Keratinocyte (primary cell): ENCODE measurements around the gene CAPZB. TPM values are rescaled to one million over a fixed set of nuclear protein-coding genes. Genes with fewer than 3 reads are reported as not detected.

ENCODE experiments used
- DNase-seq: peaks from one replicate; pipeline ENCODE4 v3.0.0-alpha.2; 2011; ENCODE audit warnings: low read depth, missing footprints, low spot score
- FAIRE-seq: peaks from 2 replicates; lab custom pipeline; 2011; peaks lifted over from hg19 to GRCh38; lab: Jason Lieb, UNC
- H2AFZ ChIP-seq: 2 replicates; pipeline ENCODE4 v1.6.0; 2012; ENCODE audit warnings: low read length, control low read depth, inconsistent platforms; ENCODE audit not compliant: control insufficient read depth
- H3K27ac ChIP-seq: 2 replicates; pipeline ENCODE4 v1.5.1; 2011; ENCODE audit warnings: low read length; ENCODE audit not compliant: control insufficient read depth, insufficient read depth
- H3K27me3 ChIP-seq: 3 replicates; pipeline ENCODE4 v1.6.0; 2011; ENCODE audit warnings: low read length; ENCODE audit not compliant: control insufficient read depth, insufficient read depth; ENCODE audit errors: extremely low read depth
- H3K36me3 ChIP-seq, 2 experiments: 2 replicates in 1 of 2; 3 replicates in 1 of 2; pipeline ENCODE4 v1.5.1; 2011; ENCODE audit warnings: low read length in 2 of 2, mild to moderate bottlenecking in 1 of 2; ENCODE audit not compliant: control insufficient read depth in 2 of 2, insufficient read depth in 2 of 2; ENCODE audit errors: extremely low read depth in 1 of 2
- H3K4me1 ChIP-seq: 3 replicates; pipeline ENCODE4 v1.5.1; 2011; ENCODE audit warnings: low read length; ENCODE audit not compliant: control insufficient read depth, insufficient read depth; ENCODE audit errors: extremely low read depth
- H3K4me2 ChIP-seq: 3 replicates; pipeline ENCODE4 v1.6.0; 2011; ENCODE audit warnings: low read depth, low read length; ENCODE audit not compliant: control insufficient read depth, insufficient read depth; ENCODE audit errors: extremely low read depth
- H3K4me3 ChIP-seq, 3 experiments: fragments of 200-600 bp in 1 of 3; sonication (generic) in 1 of 3; 2 replicates in 2 of 3; 3 replicates in 1 of 3; pipeline ENCODE4 v1.5.1; 2011 to 2016; ENCODE audit warnings: low read length in 3 of 3, mild to moderate bottlenecking in 3 of 3, control low read depth in 2 of 3, inconsistent platforms in 1 of 3, low read depth in 1 of 3, mixed read lengths in 1 of 3, mixed run types in 1 of 3, moderate library complexity in 1 of 3; ENCODE audit not compliant: control insufficient read depth in 2 of 3, insufficient read depth in 2 of 3; ENCODE audit errors: extremely low read depth in 1 of 3
- H3K79me2 ChIP-seq: 2 replicates; pipeline ENCODE4 v1.6.0; 2012; ENCODE audit warnings: low read length; ENCODE audit not compliant: control insufficient read depth, insufficient read depth
- H3K9ac ChIP-seq: 3 replicates; pipeline ENCODE4 v1.6.0; 2011; ENCODE audit warnings: low read length; ENCODE audit not compliant: control insufficient read depth, insufficient read depth; ENCODE audit errors: extremely low read depth
- H3K9me1 ChIP-seq: 3 replicates; pipeline ENCODE4 v1.6.0; 2011; ENCODE audit warnings: low read length; ENCODE audit not compliant: control insufficient read depth, insufficient read depth; ENCODE audit errors: extremely low read depth
- H3K9me3 ChIP-seq: 2 replicates; pipeline ENCODE4 v1.5.1; 2012; ENCODE audit warnings: low read depth, low read length; ENCODE audit not compliant: control insufficient read depth
- H4K20me1 ChIP-seq: 3 replicates; pipeline ENCODE4 v1.6.0; 2011; ENCODE audit warnings: low read length; ENCODE audit not compliant: control insufficient read depth, insufficient read depth; ENCODE audit errors: extremely low read depth
- CTCF ChIP-seq, 3 experiments: IDR thresholded peaks in 1 of 3; conservative IDR thresholded peaks in 1 of 3; optimal IDR thresholded peaks in 1 of 3; 2 replicates in 2 of 3; 3 replicates in 1 of 3; pipeline versions ENCODE3 to v1.5.1; 2011; ENCODE audit warnings: low read length in 3 of 3, mild to moderate bottlenecking in 3 of 3, moderate library complexity in 2 of 3, control low read depth in 1 of 3, inconsistent platforms in 1 of 3; ENCODE audit not compliant: insufficient read depth in 2 of 3; ENCODE audit errors: extremely low read depth in 1 of 3
- EZH2 ChIP-seq: IDR thresholded peaks from one replicate; pipeline ENCODE4 v1.6.1; 2012; ENCODE audit warnings: inconsistent platforms, mild to moderate bottlenecking, low read length, moderate library complexity
- dilution Hi-C: fragments of 300-500 bp; cut with MboI; formaldehyde crosslinking; loops from one replicate; pipeline ENCODE4 v1.7.0; 2020; ENCODE audit warnings: low sequenced_read_pairs; ENCODE audit not compliant: extremely low pct_ligation_motif_present
- polyA plus RNA-seq, 5 experiments: library from polyadenylated mRNA; depleted of rRNA in 3 of 5; stranded (reverse) in 3 of 5; stranded (forward) in 1 of 5; unstranded in 1 of 5; fragments of >200 nt; gene quantifications; 1 replicate in 1 of 5; 2 replicates in 3 of 5; 3 replicates in 1 of 5; pipeline versions ENCODE4 v1.2.1 to v1.2.3, GENCODE V29; 2011 to 2012; ENCODE audit warnings: missing spikeins in 2 of 5, low read depth in 1 of 5, low replicate concordance in 1 of 5

The CAPZB gene
- polyA plus RNA-seq, 1 donor (not counting 4 experiments of a cell fraction or from before 2014, with no cell fraction given), result 193 TPM

DNA sequence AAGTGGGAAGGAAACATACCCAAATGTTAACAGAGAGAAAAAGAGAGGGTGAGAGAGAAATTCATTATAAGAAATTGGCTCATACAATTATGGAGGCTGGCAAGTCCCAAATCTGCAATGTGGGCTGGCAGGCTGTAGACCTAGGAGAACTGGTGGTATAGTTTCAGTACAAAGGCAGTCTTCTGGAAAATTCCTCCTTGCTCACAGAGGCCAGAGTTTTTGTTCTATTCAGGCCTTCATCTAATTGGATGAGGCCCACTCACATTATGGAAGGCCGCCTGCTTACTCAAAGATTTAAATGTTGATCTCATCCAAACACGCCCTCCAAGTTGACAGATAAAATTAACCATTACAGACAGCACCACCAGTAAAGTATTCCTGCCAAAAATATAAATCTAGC, 36.1 kb upstream of the CAPZB start:
- no peaks in the 10 kb centered on the region for H3K36me3 ChIP-seq
- no peak overlapping the region for H2AFZ ChIP-seq
- H4K20me1 ChIP-seq, result no peaks in the 10 kb centered on the region
- dilution Hi-C loops, result no loop called here
- no peak overlapping the region for H3K27ac ChIP-seq
- H3K27me3 ChIP-seq, result no peaks in the 10 kb centered on the region
- no peak overlapping the region for H3K9ac ChIP-seq
- H3K79me2 ChIP-seq, result no peaks in the 10 kb centered on the region
- DNase-seq (no peak), FAIRE-seq (no peak)
- no peak overlapping the region for H3K4me2 ChIP-seq
- no peaks in the 10 kb centered on the region for H3K9me3 ChIP-seq
- TF ChIP-seq EZH2 (no peak), CTCF (optimal IDR thresholded peaks at IDR 0.05 in 1 of 3, IDR thresholded peaks at IDR 0.05 in 1 of 3, conservative IDR thresholded peaks at IDR 0.05 in 1 of 3; ENCODE audit: extremely low read depth in 1 of 3, insufficient read depth in 2 of 3, low read length in 3 of 3) (no peak)
- H3K4me3 ChIP-seq, result no peak overlapping the region
- no peaks in the 10 kb centered on the region for H3K9me1 ChIP-seq
- H3K4me1 ChIP-seq, result no peaks in the 10 kb centered on the region

DNA sequence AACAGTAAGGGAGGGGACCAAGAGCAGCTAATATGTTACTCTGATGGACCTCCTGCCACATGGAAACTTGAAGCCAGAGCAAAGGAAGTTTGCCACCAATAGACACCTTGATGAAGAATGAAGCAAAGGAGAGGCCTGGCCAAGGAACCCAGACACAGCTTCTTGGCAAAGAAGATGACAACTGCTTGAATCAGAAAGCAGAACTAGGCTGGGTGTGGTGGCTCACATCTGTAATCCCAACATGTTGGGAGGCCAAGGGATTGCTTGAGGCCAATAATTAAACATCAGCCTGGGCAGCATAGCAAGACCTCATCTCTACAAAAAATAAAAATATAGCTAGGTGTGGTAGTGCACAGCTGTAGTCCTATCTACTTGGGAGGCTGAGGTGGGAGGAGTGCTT, 31.7 kb upstream of the CAPZB start:
- DNase-seq (no peak), FAIRE-seq (no peak)
- Histone ChIP-seq H3K4me2 (no peak overlapping the region), H3K79me2 (no peaks in the 10 kb centered on the region), H3K4me1 (no peaks in the 10 kb centered on the region), H3K9me3 (no peaks in the 10 kb centered on the region), H3K27ac (no peak overlapping the region), H3K9ac (no peak overlapping the region), H3K4me3 (no peak overlapping the region), H3K36me3 (no peaks in the 10 kb centered on the region), H3K27me3 (no peaks in the 10 kb centered on the region), H2AFZ (no peak overlapping the region), H4K20me1 (no peaks in the 10 kb centered on the region), H3K9me1 (no peaks in the 10 kb centered on the region)
- dilution Hi-C loops, result no loop called here
- TF ChIP-seq EZH2 (no peak), CTCF (optimal IDR thresholded peaks at IDR 0.05 in 1 of 3, IDR thresholded peaks at IDR 0.05 in 1 of 3, conservative IDR thresholded peaks at IDR 0.05 in 1 of 3; ENCODE audit: extremely low read depth in 1 of 3, insufficient read depth in 2 of 3, low read length in 3 of 3) (no peak)
